HEK293 (cell line): ENCODE results near the gene FLNC.

ENCODE experiments used
- CTCF ChIA-PET: fragments of 350-600 bp; formaldehyde crosslinking; extraction: SDS; loops from one replicate; lab custom pipeline; 2021; ENCODE audit warnings: antibody characterized with exemption; lab: Yijun Ruan, JAX
- POLR2A ChIA-PET: fragments of 300-600 bp; formaldehyde crosslinking; extraction: SDS; loops from one replicate; lab custom pipeline; 2020; ENCODE audit warnings: antibody characterized with exemption, inconsistent platforms; lab: Yijun Ruan, JAX
- H3K27ac ChIP-seq: fragments of 200-500 bp; sonication (Bioruptor generic); 2 replicates; pipeline ENCODE4 v1.5.1; 2014; ENCODE audit warnings: low read depth, low read length, control low read depth, inconsistent platforms; ENCODE audit errors: extremely low read depth
- H3K36me3 ChIP-seq, 2 experiments: fragments of 200-500 bp in 1 of 2; sonication (Bioruptor generic) in 1 of 2; 1 replicate in 1 of 2; 2 replicates in 1 of 2; pipeline ENCODE4 v1.5.1; 2014 to 2017; ENCODE audit warnings: inconsistent platforms in 2 of 2, low read length in 2 of 2; ENCODE audit not compliant: control insufficient read depth in 2 of 2, insufficient read depth in 1 of 2
- H3K4me1 ChIP-seq: fragments of 200-500 bp; sonication (Bioruptor generic); 2 replicates; pipeline ENCODE4 v1.5.1; 2014; ENCODE audit warnings: mild to moderate bottlenecking, low read length, inconsistent platforms; ENCODE audit not compliant: control insufficient read depth, insufficient read depth
- H3K4me3 ChIP-seq: 2 replicates; pipeline ENCODE4 v1.5.1; 2011; ENCODE audit warnings: low read depth, mild to moderate bottlenecking, control low read depth, low read length, moderate library complexity
- H3K9me3 ChIP-seq: fragments of 200-500 bp; sonication (Bioruptor generic); 2 replicates; pipeline ENCODE4 v1.5.1; 2014; ENCODE audit warnings: low read depth, low read length, inconsistent platforms; ENCODE audit not compliant: control insufficient read depth, insufficient read depth
- GLI2 ChIP-seq: fragments of 450-650 bp; formaldehyde crosslinking; IDR thresholded peaks from 2 replicates; pipeline ENCODE4; 2017; ENCODE audit warnings: missing biosample characterization, missing genetic modification characterization, low read depth, borderline replicate concordance
- IKZF3 ChIP-seq: fragments of 450-650 bp; IDR thresholded peaks from 2 replicates; pipeline ENCODE4 v1.5.0; 2018; ENCODE audit warnings: missing biosample characterization, mild to moderate bottlenecking, missing genetic modification characterization, moderate library complexity
- KLF1 ChIP-seq: fragments of 450-650 bp; formaldehyde crosslinking; IDR thresholded peaks from 2 replicates; pipeline ENCODE4 v1.5.1; 2016; ENCODE audit warnings: missing biosample characterization, missing genetic modification characterization
- KLF7 ChIP-seq: fragments of 450-650 bp; formaldehyde crosslinking; IDR thresholded peaks from 2 replicates; pipeline ENCODE4 v1.5.1; 2016; ENCODE audit warnings: missing biosample characterization, missing genetic modification characterization, borderline replicate concordance
- SP7 ChIP-seq: fragments of 450-650 bp; formaldehyde crosslinking; IDR thresholded peaks from 2 replicates; pipeline ENCODE4 v1.5.1; 2016; ENCODE audit warnings: missing biosample characterization, missing genetic modification characterization
- ZBTB48 ChIP-seq: fragments of 450-650 bp; formaldehyde crosslinking; IDR thresholded peaks from 2 replicates; pipeline ENCODE4 v1.5.1; 2016; ENCODE audit warnings: missing biosample characterization, missing genetic modification characterization
- ZEB2 ChIP-seq: fragments of 450-650 bp; formaldehyde crosslinking; IDR thresholded peaks from 2 replicates; pipeline ENCODE4 v1.5.1; 2016; ENCODE audit warnings: missing biosample characterization, missing genetic modification characterization
- ZIC2 ChIP-seq: fragments of 450-650 bp; formaldehyde crosslinking; IDR thresholded peaks from 2 replicates; pipeline ENCODE4 v1.5.1; 2016; ENCODE audit warnings: missing biosample characterization, missing genetic modification characterization
- ZNF10 ChIP-seq: fragments of 450-650 bp; formaldehyde crosslinking; IDR thresholded peaks from 2 replicates; pipeline ENCODE4 v1.5.1; 2017; ENCODE audit warnings: missing biosample characterization, missing genetic modification characterization
- ZNF133 ChIP-seq: fragments of 450-650 bp; formaldehyde crosslinking; IDR thresholded peaks from 2 replicates; pipeline ENCODE4 v1.5.1; 2016; ENCODE audit warnings: missing biosample characterization, missing genetic modification characterization
- ZNF138 ChIP-seq: fragments of 450-650 bp; formaldehyde crosslinking; IDR thresholded peaks from 2 replicates; pipeline ENCODE4 v1.5.1; 2016; ENCODE audit warnings: missing biosample characterization, missing genetic modification characterization, borderline replicate concordance
- ZNF214 ChIP-seq: fragments of 450-650 bp; formaldehyde crosslinking; IDR thresholded peaks from 2 replicates; pipeline ENCODE4 v1.5.1; 2017; ENCODE audit warnings: missing biosample characterization, mild to moderate bottlenecking, missing genetic modification characterization, borderline replicate concordance
- ZNF292 ChIP-seq: fragments of 450-650 bp; formaldehyde crosslinking; IDR thresholded peaks from 2 replicates; pipeline ENCODE4 v1.5.1; 2016; ENCODE audit warnings: low read depth, missing biosample characterization, missing genetic modification characterization, borderline replicate concordance
- ZNF426 ChIP-seq: fragments of 450-650 bp; formaldehyde crosslinking; IDR thresholded peaks from 2 replicates; pipeline ENCODE4 v1.5.1; 2017; ENCODE audit warnings: missing biosample characterization, missing genetic modification characterization, mild to moderate bottlenecking, inconsistent platforms, moderate library complexity
- ZNF433 ChIP-seq: fragments of 450-650 bp; formaldehyde crosslinking; IDR thresholded peaks from 2 replicates; pipeline ENCODE4 v1.5.1; 2016; ENCODE audit warnings: missing biosample characterization, missing genetic modification characterization, low read depth
- ZNF549 ChIP-seq: fragments of 450-650 bp; IDR thresholded peaks from 2 replicates; pipeline ENCODE4 v1.5.1; 2018; ENCODE audit warnings: missing biosample characterization, missing genetic modification characterization, mild to moderate bottlenecking, inconsistent platforms, moderate library complexity
- ZNF560 ChIP-seq: fragments of 450-650 bp; formaldehyde crosslinking; IDR thresholded peaks from 2 replicates; pipeline ENCODE4 v1.5.1; 2017; ENCODE audit warnings: missing biosample characterization, missing genetic modification characterization, borderline replicate concordance
- ZNF571 ChIP-seq: fragments of 450-650 bp; formaldehyde crosslinking; IDR thresholded peaks from 2 replicates; pipeline ENCODE4 v1.5.0; 2017; ENCODE audit warnings: missing biosample characterization, missing genetic modification characterization
- ZNF610 ChIP-seq: fragments of 450-650 bp; formaldehyde crosslinking; IDR thresholded peaks from 2 replicates; pipeline ENCODE4 v1.5.1; 2016; ENCODE audit warnings: missing biosample characterization, missing genetic modification characterization, borderline replicate concordance
- ZNF626 ChIP-seq: fragments of 450-650 bp; sonication (Bioruptor Pico); formaldehyde crosslinking; IDR thresholded peaks from 2 replicates; pipeline ENCODE4 v1.5.1; 2018; ENCODE audit warnings: missing biosample characterization, missing genetic modification characterization, inconsistent platforms
- ZNF701 ChIP-seq: fragments of 450-650 bp; formaldehyde crosslinking; IDR thresholded peaks from 2 replicates; pipeline ENCODE4 v1.5.1; 2016; ENCODE audit warnings: missing biosample characterization, missing genetic modification characterization
- ZNF777 ChIP-seq: fragments of 450-650 bp; formaldehyde crosslinking; IDR thresholded peaks from 2 replicates; pipeline ENCODE4 v1.5.1; 2017; ENCODE audit warnings: missing biosample characterization, missing genetic modification characterization, borderline replicate concordance
- ZNF792 ChIP-seq: fragments of 450-650 bp; formaldehyde crosslinking; IDR thresholded peaks from 2 replicates; pipeline ENCODE4 v1.5.1; 2016; ENCODE audit warnings: missing biosample characterization, missing genetic modification characterization
- ZSCAN16 ChIP-seq: fragments of 450-650 bp; formaldehyde crosslinking; IDR thresholded peaks from 2 replicates; pipeline ENCODE4 v1.5.1; 2016; ENCODE audit warnings: missing biosample characterization, missing genetic modification characterization
- TF ChIP-seq, protein P1 (sequence below): fragments of 450-650 bp; formaldehyde crosslinking; IDR thresholded peaks from 2 replicates; pipeline ENCODE4 v1.5.1; 2016; ENCODE audit warnings: missing biosample characterization, missing genetic modification characterization
- TF ChIP-seq, protein P2 (sequence below): fragments of 450-650 bp; formaldehyde crosslinking; IDR thresholded peaks from 2 replicates; pipeline ENCODE4 v1.5.1; 2017; ENCODE audit warnings: missing biosample characterization, missing genetic modification characterization
- TF ChIP-seq, protein P3 (sequence below): fragments of 450-650 bp; formaldehyde crosslinking; IDR thresholded peaks from 2 replicates; pipeline ENCODE4 v1.5.1; 2016; ENCODE audit warnings: missing biosample characterization, missing genetic modification characterization
- TF ChIP-seq, protein P4 (sequence below): fragments of 450-650 bp; formaldehyde crosslinking; IDR thresholded peaks from 2 replicates; pipeline ENCODE4 v1.5.1; 2017; ENCODE audit warnings: missing biosample characterization, missing genetic modification characterization
- TF ChIP-seq, protein P5 (sequence below): fragments of 450-650 bp; formaldehyde crosslinking; IDR thresholded peaks from 2 replicates; pipeline ENCODE4 v1.5.1; 2016; ENCODE audit warnings: missing biosample characterization, missing genetic modification characterization

Gene FLNC

DNA sequence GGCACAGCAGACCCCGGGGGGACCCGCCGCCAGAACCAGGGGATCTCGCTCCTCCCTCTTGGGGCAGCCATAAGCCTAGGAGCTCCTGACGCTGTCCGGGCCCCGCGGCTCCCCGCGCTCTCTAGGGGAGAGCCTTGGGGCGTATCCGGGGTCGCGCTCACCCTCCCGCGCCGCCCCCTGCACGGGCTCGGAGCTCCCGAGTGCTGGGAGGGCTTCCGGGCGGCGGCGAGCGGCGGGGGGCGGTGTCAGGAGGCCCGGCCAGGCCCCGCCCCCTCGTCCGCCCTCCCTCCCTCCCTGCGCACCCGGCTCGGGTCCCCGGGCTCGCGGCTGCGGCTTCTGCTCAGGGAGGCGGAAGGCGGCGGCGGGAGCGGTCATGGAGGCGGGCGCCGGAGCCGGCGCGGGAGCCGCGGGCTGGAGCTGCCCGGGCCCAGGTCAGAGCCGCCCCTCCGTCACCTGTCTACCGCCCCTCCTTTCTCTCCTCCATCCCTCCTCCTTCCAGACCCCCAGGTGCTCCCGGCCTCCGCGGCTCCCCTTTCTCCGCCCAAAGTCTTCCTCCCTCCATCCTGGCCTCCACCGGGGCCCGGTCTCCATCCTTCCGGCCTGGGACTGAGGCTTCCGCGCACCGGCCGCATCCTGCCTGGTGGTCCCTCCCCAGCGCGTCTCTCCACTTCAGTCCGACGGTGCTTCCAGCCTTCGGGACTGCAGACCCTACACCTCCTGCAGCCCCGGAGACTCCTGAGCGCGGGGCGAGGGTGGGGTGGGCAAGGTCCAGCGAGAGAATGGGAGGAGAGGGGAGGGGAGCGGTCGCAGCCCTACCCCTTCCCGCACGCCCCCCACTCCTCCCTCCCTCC is 38.9 kb upstream of the FLNC start, which contains the start of gene CCDC136:
Gene CCDC136, plus strand, starts transcription at position 848 of the 851 bp plus-strand sequence. CDS start 444 bp downstream, outside the sequence.
- H3K9me3 ChIP-seq, result no peaks in the 10 kb centered on the region
- H3K27ac ChIP-seq, result peak within 1 kb of the TSS; percentile 47; the same call in 1 of the 2 replicates
- H3K4me3 ChIP-seq, result peak within 1 kb of the TSS; percentile 79
- H3K36me3 ChIP-seq, result peaks cover 0 to 13% of the 10 kb centered on the region in 2 experiments; a peak in 2 of 3 replicates
- peaks cover 2% of the 10 kb centered on the region; the same call in 1 of the 2 replicates for H3K4me1 ChIP-seq
- CTCF ChIA-PET, result interaction anchor here (1.1 kb wide), 1 partner anchor 92 kb away, joined by 3 read pairs; no protein-coding TSS in a partner anchor
- POLR2A ChIA-PET, result interaction anchor here (0.6 to 1.9 kb wide), 8 partner anchors 9 to 292 kb away, joined by 3 to 7 read pairs (median 4); partner anchors contain the start of genes ATP6V1F and CALU
- TF ChIP-seq ZNF138 (tag by site-specific recombination), result no peak
- TF ChIP-seq ZNF433, result no peak
- no peak for TF ChIP-seq ZNF292 (tag by site-specific recombination)
- peak; percentile 27; the same call in 1 of the 2 replicates for TF ChIP-seq ZIC2 (tag by site-specific recombination)
- TF ChIP-seq KLF1 (tag by site-specific recombination), result peak; percentile 53
- TF ChIP-seq ZNF792 (tag by site-specific recombination), result no peak
- no peak for TF ChIP-seq ZNF701 (tag by site-specific recombination)
- TF ChIP-seq ZNF133 (tag by site-specific recombination), result no peak
- TF ChIP-seq GLI2 (tag by site-specific recombination), result no peak
- TF ChIP-seq KLF7 (tag by site-specific recombination), result no peak
- peak; percentile 34 for TF ChIP-seq ZEB2 (tag by site-specific recombination)
- no peak for TF ChIP-seq ZNF214 (tag by site-specific recombination)
- TF ChIP-seq ZNF610 (tag by site-specific recombination), result peak; percentile 60; the same call in 1 of the 2 replicates
- TF ChIP-seq ZNF571 (tag by site-specific recombination), result no peak
- TF ChIP-seq ZBTB48 (tag by site-specific recombination), result peak; percentile 50
- TF ChIP-seq, protein P1, sequence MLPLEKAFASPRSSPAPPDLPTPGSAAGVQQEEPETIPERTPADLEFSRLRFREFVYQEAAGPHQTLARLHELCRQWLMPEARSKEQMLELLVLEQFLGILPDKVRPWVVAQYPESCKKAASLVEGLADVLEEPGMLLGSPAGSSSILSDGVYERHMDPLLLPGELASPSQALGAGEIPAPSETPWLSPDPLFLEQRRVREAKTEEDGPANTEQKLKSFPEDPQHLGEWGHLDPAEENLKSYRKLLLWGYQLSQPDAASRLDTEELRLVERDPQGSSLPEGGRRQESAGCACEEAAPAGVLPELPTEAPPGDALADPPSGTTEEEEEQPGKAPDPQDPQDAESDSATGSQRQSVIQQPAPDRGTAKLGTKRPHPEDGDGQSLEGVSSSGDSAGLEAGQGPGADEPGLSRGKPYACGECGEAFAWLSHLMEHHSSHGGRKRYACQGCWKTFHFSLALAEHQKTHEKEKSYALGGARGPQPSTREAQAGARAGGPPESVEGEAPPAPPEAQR (tag by site-specific recombination), result no peak
- no peak for TF ChIP-seq ZNF626
- no peak for TF ChIP-seq ZNF10 (tag by site-specific recombination)
- TF ChIP-seq ZNF777 (tag by site-specific recombination), result peak; percentile 33; the same call in 1 of the 2 replicates
- TF ChIP-seq, protein P2, sequence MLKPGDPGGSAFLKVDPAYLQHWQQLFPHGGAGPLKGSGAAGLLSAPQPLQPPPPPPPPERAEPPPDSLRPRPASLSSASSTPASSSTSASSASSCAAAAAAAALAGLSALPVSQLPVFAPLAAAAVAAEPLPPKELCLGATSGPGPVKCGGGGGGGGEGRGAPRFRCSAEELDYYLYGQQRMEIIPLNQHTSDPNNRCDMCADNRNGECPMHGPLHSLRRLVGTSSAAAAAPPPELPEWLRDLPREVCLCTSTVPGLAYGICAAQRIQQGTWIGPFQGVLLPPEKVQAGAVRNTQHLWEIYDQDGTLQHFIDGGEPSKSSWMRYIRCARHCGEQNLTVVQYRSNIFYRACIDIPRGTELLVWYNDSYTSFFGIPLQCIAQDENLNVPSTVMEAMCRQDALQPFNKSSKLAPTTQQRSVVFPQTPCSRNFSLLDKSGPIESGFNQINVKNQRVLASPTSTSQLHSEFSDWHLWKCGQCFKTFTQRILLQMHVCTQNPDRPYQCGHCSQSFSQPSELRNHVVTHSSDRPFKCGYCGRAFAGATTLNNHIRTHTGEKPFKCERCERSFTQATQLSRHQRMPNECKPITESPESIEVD, result no peak
- no peak for TF ChIP-seq ZSCAN16 (tag by site-specific recombination)
- TF ChIP-seq, protein P3, sequence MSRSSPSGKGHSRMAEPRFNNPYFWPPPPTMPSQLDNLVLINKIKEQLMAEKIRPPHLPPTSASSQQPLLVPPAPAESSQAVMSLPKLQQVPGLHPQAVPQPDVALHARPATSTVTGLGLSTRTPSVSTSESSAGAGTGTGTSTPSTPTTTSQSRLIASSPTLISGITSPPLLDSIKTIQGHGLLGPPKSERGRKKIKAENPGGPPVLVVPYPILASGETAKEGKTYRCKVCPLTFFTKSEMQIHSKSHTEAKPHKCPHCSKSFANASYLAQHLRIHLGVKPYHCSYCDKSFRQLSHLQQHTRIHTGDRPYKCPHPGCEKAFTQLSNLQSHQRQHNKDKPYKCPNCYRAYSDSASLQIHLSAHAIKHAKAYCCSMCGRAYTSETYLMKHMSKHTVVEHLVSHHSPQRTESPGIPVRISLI (tag by site-specific recombination), result no peak
- peak; percentile 41; the same call in 1 of the 2 replicates for TF ChIP-seq IKZF3 (tag by site-specific recombination)
- no peak for TF ChIP-seq SP7 (tag by site-specific recombination)
- no peak for TF ChIP-seq ZNF549 (tag by site-specific recombination)
- TF ChIP-seq, protein P4, sequence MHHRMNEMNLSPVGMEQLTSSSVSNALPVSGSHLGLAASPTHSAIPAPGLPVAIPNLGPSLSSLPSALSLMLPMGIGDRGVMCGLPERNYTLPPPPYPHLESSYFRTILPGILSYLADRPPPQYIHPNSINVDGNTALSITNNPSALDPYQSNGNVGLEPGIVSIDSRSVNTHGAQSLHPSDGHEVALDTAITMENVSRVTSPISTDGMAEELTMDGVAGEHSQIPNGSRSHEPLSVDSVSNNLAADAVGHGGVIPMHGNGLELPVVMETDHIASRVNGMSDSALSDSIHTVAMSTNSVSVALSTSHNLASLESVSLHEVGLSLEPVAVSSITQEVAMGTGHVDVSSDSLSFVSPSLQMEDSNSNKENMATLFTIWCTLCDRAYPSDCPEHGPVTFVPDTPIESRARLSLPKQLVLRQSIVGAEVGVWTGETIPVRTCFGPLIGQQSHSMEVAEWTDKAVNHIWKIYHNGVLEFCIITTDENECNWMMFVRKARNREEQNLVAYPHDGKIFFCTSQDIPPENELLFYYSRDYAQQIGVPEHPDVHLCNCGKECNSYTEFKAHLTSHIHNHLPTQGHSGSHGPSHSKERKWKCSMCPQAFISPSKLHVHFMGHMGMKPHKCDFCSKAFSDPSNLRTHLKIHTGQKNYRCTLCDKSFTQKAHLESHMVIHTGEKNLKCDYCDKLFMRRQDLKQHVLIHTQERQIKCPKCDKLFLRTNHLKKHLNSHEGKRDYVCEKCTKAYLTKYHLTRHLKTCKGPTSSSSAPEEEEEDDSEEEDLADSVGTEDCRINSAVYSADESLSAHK (tag by site-specific recombination), result peak; percentile 17; the same call in 1 of the 2 replicates
- TF ChIP-seq, protein P5, sequence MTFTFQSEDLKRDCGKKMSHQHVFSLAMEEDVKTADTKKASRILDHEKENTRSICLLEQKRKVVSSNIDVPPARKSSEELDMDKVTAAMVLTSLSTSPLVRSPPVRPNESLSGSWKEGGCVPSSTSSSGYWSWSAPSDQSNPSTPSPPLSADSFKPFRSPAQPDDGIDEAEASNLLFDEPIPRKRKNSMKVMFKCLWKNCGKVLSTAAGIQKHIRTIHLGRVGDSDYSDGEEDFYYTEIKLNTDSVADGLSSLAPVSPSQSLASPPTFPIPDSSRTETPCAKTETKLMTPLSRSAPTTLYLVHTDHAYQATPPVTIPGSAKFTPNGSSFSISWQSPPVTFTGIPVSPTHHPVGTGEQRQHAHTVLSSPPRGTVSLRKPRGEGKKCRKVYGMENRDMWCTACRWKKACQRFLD, result 0 out of 2 replicates have a peak, but pooled peaks have one; percentile 11
- no peak for TF ChIP-seq ZNF560 (tag by site-specific recombination)
- TF ChIP-seq ZNF426, result no peak
